Mesendoderm (in vitro differentiated cells): ENCODE measurements around the gene GPR42.
"Not testable (repeated sequence)": the region's sequence is repeated elsewhere in the genome, so short reads cannot be mapped to it uniquely, and the experiment has no call there.

ENCODE experiments used
- DNase-seq: peaks from one replicate; pipeline ENCODE4 v3.0.0; 2013
- H2AK5ac ChIP-seq: 2 replicates; pipeline ENCODE4 v1.6.1; 2013; ENCODE audit warnings: low read length, inconsistent platforms
- H2BK120ac ChIP-seq: 2 replicates; pipeline ENCODE4 v1.6.1; 2013; ENCODE audit warnings: low read depth, mild to moderate bottlenecking, low read length, moderate library complexity, mixed read lengths
- H2BK15ac ChIP-seq: replicated peaks from 2 replicates; pipeline ENCODE4 v1.6.1; 2013; ENCODE audit warnings: low read depth, mild to moderate bottlenecking, moderate library complexity
- H2BK5ac ChIP-seq: 2 replicates; pipeline ENCODE4 v1.6.1; 2013; ENCODE audit warnings: low read length, inconsistent platforms
- H3K18ac ChIP-seq: 2 replicates; pipeline ENCODE4 v1.6.1; 2013; ENCODE audit warnings: mild to moderate bottlenecking, low read length, mixed read lengths
- H3K23ac ChIP-seq: one replicate; pipeline ENCODE4 v1.6.1; 2013; ENCODE audit warnings: low read length
- H3K27ac ChIP-seq: 2 replicates; pipeline ENCODE4 v1.5.1; 2013; ENCODE audit warnings: low read depth, mild to moderate bottlenecking, inconsistent platforms, low read length, moderate library complexity
- H3K27me3 ChIP-seq: 2 replicates; pipeline ENCODE4 v1.6.1; 2013; ENCODE audit warnings: low read length, control low read depth, mild to moderate bottlenecking, inconsistent platforms; ENCODE audit not compliant: insufficient read depth, poor library complexity
- H3K36me3 ChIP-seq: 2 replicates; pipeline ENCODE4 v1.6.1; 2013; ENCODE audit warnings: low read length, inconsistent platforms; ENCODE audit not compliant: control insufficient read depth, insufficient read depth
- H3K4ac ChIP-seq: one replicate; pipeline ENCODE4 v1.6.1; 2013; ENCODE audit warnings: low read depth, mild to moderate bottlenecking, low read length, moderate library complexity
- H3K4me1 ChIP-seq: 2 replicates; pipeline ENCODE4 v1.6.1; 2013; ENCODE audit warnings: low read depth, low read length, inconsistent platforms; ENCODE audit not compliant: control insufficient read depth
- H3K4me2 ChIP-seq: 2 replicates; pipeline ENCODE4 v1.6.1; 2013; ENCODE audit warnings: low read length
- H3K4me3 ChIP-seq: 2 replicates; pipeline ENCODE4 v1.5.1; 2013; ENCODE audit warnings: mild to moderate bottlenecking, low read length
- H3K56ac ChIP-seq: one replicate; pipeline ENCODE4 v1.6.1; 2013; ENCODE audit warnings: low read length
- H3K79me1 ChIP-seq: 2 replicates; pipeline ENCODE4 v1.6.1; 2013; ENCODE audit warnings: low read length, inconsistent platforms
- H3K79me2 ChIP-seq: 2 replicates; pipeline ENCODE4 v1.6.1; 2013; ENCODE audit warnings: mild to moderate bottlenecking, low read length; ENCODE audit not compliant: control insufficient read depth, insufficient read depth
- H3K9ac ChIP-seq: 2 replicates; pipeline ENCODE4 v1.6.1; 2013; ENCODE audit warnings: low read length, inconsistent platforms
- H4K5ac ChIP-seq: one replicate; pipeline ENCODE4 v1.6.1; 2013; ENCODE audit warnings: low read length
- H4K8ac ChIP-seq: one replicate; pipeline ENCODE4 v1.6.1; 2013; ENCODE audit warnings: low read depth, mild to moderate bottlenecking, control low read depth, low read length, moderate library complexity
- WGBS: extraction: QIAGEN DNeasy Blood & Tissue Kit; methylation state at CpG from one replicate; pipeline ENCODE4 v1.1.7; 2013; ENCODE audit warnings: low lambda C conversion rate, missing lambda C conversion rate; ENCODE audit not compliant: insufficient coverage; ENCODE audit errors: extremely low coverage; 5-methylcytosine and 5-hydroxymethylcytosine counted together

The GPR42 gene

DNA sequence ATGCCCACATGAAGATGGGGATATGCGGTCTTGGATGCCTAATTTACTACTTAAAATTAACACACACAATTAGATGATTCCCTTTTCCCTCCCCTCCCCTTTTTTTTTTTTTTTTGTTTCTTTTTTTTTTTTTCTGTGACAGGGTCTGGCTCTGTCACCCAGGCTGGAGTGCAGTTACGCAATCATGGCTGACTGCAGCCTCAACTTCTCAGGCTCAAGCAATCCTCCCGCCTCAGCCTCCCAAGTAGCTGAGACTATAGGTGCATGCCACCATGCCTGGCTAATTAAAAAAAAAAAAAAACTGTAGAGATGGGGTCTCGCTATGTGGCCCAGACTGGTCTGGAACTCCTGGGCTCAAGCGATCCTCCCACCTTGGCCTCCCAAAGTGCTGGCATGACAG, 8.7 kb downstream of the GPR42 start:
- not testable (repeated sequence) for H3K4ac ChIP-seq, H3K18ac ChIP-seq, H3K56ac ChIP-seq, DNase-seq, H3K9ac ChIP-seq, H3K27ac ChIP-seq, H3K27me3 ChIP-seq, H2AK5ac ChIP-seq, H3K79me1 ChIP-seq, H2BK15ac ChIP-seq, H4K5ac ChIP-seq, H2BK5ac ChIP-seq, H3K4me3 ChIP-seq, H3K36me3 ChIP-seq, H4K8ac ChIP-seq, H3K4me1 ChIP-seq, H2BK120ac ChIP-seq, H3K79me2 ChIP-seq, H3K4me2 ChIP-seq, H3K23ac ChIP-seq
- no CpG with 5 or more reads among the region's 5 CpGs for WGBS

DNA sequence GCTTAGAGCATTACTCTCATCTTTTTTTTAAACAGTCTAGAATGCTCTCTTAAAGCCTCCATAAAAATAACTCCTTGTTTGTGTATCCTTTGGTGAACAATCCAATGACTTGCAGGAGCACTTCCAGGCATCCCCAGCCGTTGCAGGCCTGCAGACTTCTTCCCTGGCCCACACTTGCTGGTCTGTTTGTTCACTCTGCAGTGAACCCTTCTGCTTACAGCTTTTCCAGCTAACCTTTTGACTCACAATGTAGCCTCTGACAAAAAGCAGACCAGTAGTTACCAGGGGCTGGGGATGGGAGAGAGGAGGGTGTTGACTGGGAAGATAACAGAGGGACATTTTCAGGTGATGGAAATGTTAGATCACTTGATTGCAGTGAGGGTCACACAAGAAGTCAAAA, 9.1 kb downstream of the GPR42 start:
- no peak for DNase-seq

DNA sequence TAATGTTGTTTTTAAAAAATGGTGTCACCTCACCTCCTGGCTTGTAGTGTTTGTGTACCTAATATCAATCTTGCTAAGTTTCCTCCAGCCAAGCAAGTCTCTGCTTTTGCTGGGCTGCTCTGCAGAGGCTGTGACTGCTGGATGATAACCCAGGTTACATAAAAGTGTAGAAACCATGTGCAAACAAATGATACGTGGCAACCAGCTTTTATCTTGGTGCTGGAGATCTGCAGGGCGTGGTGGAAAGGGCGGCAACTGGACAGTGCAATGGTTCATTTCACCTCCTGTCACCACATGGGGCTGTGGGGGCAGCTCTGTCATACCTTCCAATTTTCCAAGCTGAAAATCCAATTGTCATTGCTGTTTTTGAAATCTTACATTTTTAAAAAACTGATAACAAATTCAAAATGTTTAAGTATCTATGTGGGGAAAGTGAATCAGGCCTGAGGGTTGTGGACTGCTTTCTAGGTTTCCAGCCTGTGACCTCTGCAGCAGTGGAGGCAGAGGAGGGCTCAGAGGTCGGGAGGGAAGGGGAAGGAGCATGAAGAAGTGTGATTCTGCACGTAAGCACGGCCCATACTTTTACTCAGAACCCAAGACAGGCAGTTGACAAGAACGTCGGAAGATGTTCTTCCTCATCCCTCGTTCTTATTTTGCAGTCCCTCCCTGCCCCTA, 9.7 kb downstream of the GPR42 start:
- Histone ChIP-seq H3K79me2 (no peaks in the 10 kb centered on the region), H3K18ac (no peak overlapping the region), H3K27ac (no peak overlapping the region), H2BK5ac (no peak overlapping the region), H3K4me3 (no peak overlapping the region), H3K9ac (no peak overlapping the region), H3K4me1 (no peaks in the 10 kb centered on the region), H3K4ac (no peak overlapping the region), H3K36me3 (no peaks in the 10 kb centered on the region), H3K79me1 (no peaks in the 10 kb centered on the region), H2BK120ac (no peak overlapping the region), H2BK15ac (no peak overlapping the region), H3K56ac (no peak overlapping the region), H3K27me3 (no peaks in the 10 kb centered on the region), H4K8ac (no peak overlapping the region), H3K4me2 (no peak overlapping the region), H3K23ac (no peak overlapping the region), H2AK5ac (no peak overlapping the region), H4K5ac (no peak overlapping the region)
- WGBS, result no CpG with 5 or more reads among the region's 9 CpGs
- no peak for DNase-seq

More for the DNA sequence above, 9.1 kb downstream of the GPR42 start:
- H2BK5ac ChIP-seq, result no peak overlapping the region
- no peak overlapping the region for H2BK120ac ChIP-seq
- H2BK15ac ChIP-seq, result no peak overlapping the region
- no peaks in the 10 kb centered on the region for H3K36me3 ChIP-seq
- no peaks in the 10 kb centered on the region for H3K79me2 ChIP-seq
- H3K27me3 ChIP-seq, result no peaks in the 10 kb centered on the region
- H3K4me3 ChIP-seq, result no peak overlapping the region
- H3K27ac ChIP-seq, result no peak overlapping the region
- H3K23ac ChIP-seq, result no peak overlapping the region
- H3K9ac ChIP-seq, result no peak overlapping the region
- no peaks in the 10 kb centered on the region for H3K4me1 ChIP-seq
- H3K18ac ChIP-seq, result no peak overlapping the region
- H3K56ac ChIP-seq, result no peak overlapping the region
- no peak overlapping the region for H2AK5ac ChIP-seq
- no CpG with 5 or more reads among the region's 1 CpG for WGBS
- H4K8ac ChIP-seq, result no peak overlapping the region
- no peaks in the 10 kb centered on the region for H3K79me1 ChIP-seq
- no peak overlapping the region for H3K4ac ChIP-seq
- H3K4me2 ChIP-seq, result no peak overlapping the region
- no peak overlapping the region for H4K5ac ChIP-seq

DNA sequence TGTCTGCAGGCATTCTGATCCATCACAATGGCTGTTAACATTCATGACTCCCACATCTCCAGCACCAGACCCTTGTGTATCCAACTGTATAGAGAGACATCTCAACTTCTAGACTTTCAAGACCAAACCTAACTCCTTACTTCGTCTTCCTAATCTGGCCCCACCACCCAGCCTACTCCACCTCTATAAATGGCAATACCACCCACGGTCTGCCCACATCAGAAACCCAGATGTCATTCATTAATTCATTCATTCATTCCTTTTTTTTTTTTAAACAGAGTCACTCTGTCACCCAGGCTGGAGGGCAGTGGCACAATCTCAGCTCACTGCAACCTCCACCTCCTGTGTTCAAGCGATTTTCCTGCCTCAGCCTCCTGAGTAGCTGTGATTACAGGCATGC, 10.4 kb downstream of the GPR42 start:
- Histone ChIP-seq H2BK120ac (no peak overlapping the region), H3K4ac (no peak overlapping the region), H3K23ac (no peak overlapping the region), H3K9ac (no peak overlapping the region), H3K79me1 (no peaks in the 10 kb centered on the region), H3K36me3 (no peaks in the 10 kb centered on the region), H2AK5ac (no peak overlapping the region), H2BK15ac (no peak overlapping the region), H3K4me2 (no peak overlapping the region), H3K27ac (no peak overlapping the region), H3K4me3 (no peak overlapping the region), H4K8ac (no peak overlapping the region), H3K79me2 (no peaks in the 10 kb centered on the region), H3K27me3 (no peaks in the 10 kb centered on the region), H2BK5ac (no peak overlapping the region), H3K4me1 (no peaks in the 10 kb centered on the region), H3K18ac (no peak overlapping the region), H3K56ac (no peak overlapping the region), H4K5ac (no peak overlapping the region)
- no peak for DNase-seq
- no CpG with 5 or more reads among the region's 3 CpGs for WGBS

DNA sequence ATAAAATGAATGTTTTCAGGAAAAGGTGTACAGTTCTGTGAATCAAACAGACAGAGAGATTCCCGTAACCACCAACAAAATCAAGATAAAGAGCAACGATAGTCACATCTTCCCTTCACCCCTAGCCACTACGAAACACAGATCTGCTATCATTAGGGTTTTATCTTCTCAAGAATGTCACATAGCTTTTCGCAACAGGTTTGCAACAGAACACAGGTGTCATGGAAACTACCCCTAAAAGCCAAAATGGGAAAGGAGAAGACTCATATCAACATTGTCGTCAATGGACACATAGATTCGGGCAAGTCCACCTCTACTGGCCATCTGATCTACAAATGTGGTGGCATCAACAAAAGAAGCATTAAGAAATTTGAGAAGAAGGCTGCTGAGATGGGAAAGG, 11.1 kb downstream of the GPR42 start:
- Histone ChIP-seq H3K4me2 (no peak overlapping the region), H2BK5ac (no peak overlapping the region), H3K4me1 (no peaks in the 10 kb centered on the region), H3K18ac (no peak overlapping the region), H3K9ac (no peak overlapping the region), H3K36me3 (no peaks in the 10 kb centered on the region), H3K79me2 (no peaks in the 10 kb centered on the region), H3K79me1 (no peaks in the 10 kb centered on the region), H3K23ac (no peak overlapping the region), H3K4me3 (no peak overlapping the region), H2BK120ac (no peak overlapping the region), H3K56ac (no peak overlapping the region), H3K4ac (no peak overlapping the region), H4K5ac (no peak overlapping the region), H2BK15ac (no peak overlapping the region), H4K8ac (no peak overlapping the region), H2AK5ac (no peak overlapping the region), H3K27me3 (no peaks in the 10 kb centered on the region), H3K27ac (no peak overlapping the region)
- no CpG with 5 or more reads among the region's 6 CpGs for WGBS
- DNase-seq, result no peak

DNA sequence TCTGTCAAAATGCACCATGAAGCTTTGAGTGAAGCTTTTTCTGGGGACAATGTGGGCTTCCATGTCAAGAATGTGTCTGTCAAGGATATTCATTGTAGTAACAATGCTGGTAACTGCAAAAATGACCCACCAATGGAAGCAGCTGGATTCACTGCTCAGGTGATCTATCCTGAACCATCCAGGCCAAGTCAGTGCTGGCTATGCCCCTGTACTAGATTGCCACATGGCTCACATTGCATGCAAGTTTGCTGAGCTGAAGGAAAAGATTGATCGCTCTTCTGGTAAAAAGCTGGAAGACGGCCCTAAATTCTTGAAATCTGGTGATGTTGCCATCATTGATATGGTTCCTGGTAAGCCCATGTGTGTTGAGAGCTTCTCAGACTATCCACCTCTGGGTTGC, 12.7 kb downstream of the GPR42 start:
- DNase-seq, result no peak
- WGBS, result no CpG with 5 or more reads among the region's 2 CpGs
- H2BK15ac ChIP-seq, result no peak overlapping the region

More for the DNA sequence above, 12.7 kb downstream of the GPR42 start:
- H2BK5ac ChIP-seq, result no peak overlapping the region
- no peak overlapping the region for H2AK5ac ChIP-seq
- H3K9ac ChIP-seq, result no peak overlapping the region
- no peak overlapping the region for H3K4me2 ChIP-seq
- H3K56ac ChIP-seq, result no peak overlapping the region
- no peaks in the 10 kb centered on the region for H3K79me2 ChIP-seq
- no peak overlapping the region for H2BK120ac ChIP-seq
- H3K4ac ChIP-seq, result no peak overlapping the region
- no peak overlapping the region for H3K27ac ChIP-seq
- H4K8ac ChIP-seq, result no peak overlapping the region
- H3K4me3 ChIP-seq, result no peak overlapping the region
- no peaks in the 10 kb centered on the region for H3K27me3 ChIP-seq
- H3K36me3 ChIP-seq, result no peaks in the 10 kb centered on the region
- H4K5ac ChIP-seq, result no peak overlapping the region
- no peaks in the 10 kb centered on the region for H3K79me1 ChIP-seq
- H3K18ac ChIP-seq, result no peak overlapping the region
- H3K23ac ChIP-seq, result no peak overlapping the region
- no peaks in the 10 kb centered on the region for H3K4me1 ChIP-seq
